ENCODE results near the gene VWA2. TPM values are rescaled to one million over a fixed set of nuclear protein-coding genes. Genes with fewer than 3 reads are reported as not detected.

Gene VWA2
- 0.08 and 0.23 TPM in 2 replicates for total RNA-seq (ENCODE audit: low replicate concordance)

GRCh38 chr10:114239117-114239993, at the start of gene VWA2:
Gene VWA2, plus strand, starts transcription at chr10:114239254. Its CDS starts 9,460 bp downstream, at chr10:114248714.

Other genes with a start within 250 kb of the VWA2 start
- gene ADRB1, start 195.4 kb upstream of the VWA2 start, total RNA-seq (ENCODE audit: low replicate concordance): not detected in 2 replicates
- 3.7 and 16.9 TPM in 2 replicates for gene CCDC186, start 65.1 kb upstream of the VWA2 start, total RNA-seq (ENCODE audit: low replicate concordance)
- 2.8 and 7.7 TPM in 2 replicates for gene TDRD1, start 59.9 kb upstream of the VWA2 start, total RNA-seq (ENCODE audit: low replicate concordance)
- 0.08 and 0.47 TPM in 2 replicates for gene AFAP1L2, start 165.2 kb downstream of the VWA2 start, total RNA-seq (ENCODE audit: low replicate concordance)

Measured in smooth muscle cell of the coronary artery (primary cell).